Measurements from ENCODE around the gene PNPLA1. TPM values are rescaled to one million over a fixed set of nuclear protein-coding genes. Genes with fewer than 3 reads are reported as not detected.
A peak's percentile ranks its signal among the peaks of the same experiment; 100 is the strongest.

The PNPLA1 gene
- total RNA-seq, 1 experiment from 2014 or later: 0.17 TPM

DNA sequence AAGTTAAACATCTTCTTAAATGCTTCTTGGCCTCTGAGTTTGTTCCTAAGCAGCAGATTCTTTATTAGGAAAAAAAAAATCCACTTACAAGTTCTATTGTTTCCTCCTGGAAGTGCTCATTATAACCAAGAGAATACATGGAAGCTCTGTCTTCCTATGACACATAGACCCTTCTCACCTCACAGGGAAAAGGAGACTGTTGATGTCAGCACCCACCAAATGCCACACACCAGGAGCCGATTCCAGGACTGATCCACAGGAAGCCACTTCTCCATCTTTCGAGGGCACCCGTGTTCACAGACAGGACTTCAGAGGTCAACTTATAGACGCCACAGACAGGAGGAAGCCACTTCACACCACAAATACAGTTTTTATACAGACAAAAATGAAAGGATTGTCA is 80.2 kb downstream of the PNPLA1 start:
- peaks cover 28% of the 10 kb centered on the region for H3K4me1 ChIP-seq (replicated peaks; ENCODE audit: insufficient read depth)
- ChIA-PET POLR2A (ENCODE audit: unreplicated experiment) (interaction anchor here (0.6 kb wide), 1 partner anchor 227 kb away, joined by 3 read pairs; no protein-coding TSS in a partner anchor), CTCF (interaction anchor here (1.0 kb wide), 1 partner anchor 9 kb away, joined by 6 read pairs; no protein-coding TSS in a partner anchor)
- peak overlapping the region; percentile 52 for H3K4me2 ChIP-seq
- H3K36me3 ChIP-seq (ENCODE audit: low read depth): no peaks in the 10 kb centered on the region
- no peak overlapping the region for H2AFZ ChIP-seq
- BruUV-seq (replicated peaks): no TSS peak
- intact Hi-C loops (cut with micrococcal nuclease; ENCODE audit: unreplicated experiment): no loop called here
- TF ChIP-seq EZH2 (IDR thresholded peaks at IDR 0.05; ENCODE audit: low read depth): no peak
- no peak for TF ChIP-seq CTCF (conservative IDR thresholded peaks at IDR 0.05)
- peaks cover 11% of the 10 kb centered on the region for H3F3A ChIP-seq (ENCODE audit: insufficient read depth, low read depth)
- H3K79me2 ChIP-seq (ENCODE audit: low read depth): no peaks in the 10 kb centered on the region
- H3K9me3 ChIP-seq (ENCODE audit: insufficient read depth, low read depth): peaks cover 3% of the 10 kb centered on the region; the same call in 1 of the 2 replicates
- no peaks in the 10 kb centered on the region for H3K9me2 ChIP-seq (ENCODE audit: insufficient read depth)
- H3K27me3 ChIP-seq (ENCODE audit: insufficient read depth, low read depth): no peaks in the 10 kb centered on the region
- no peak for DNase-seq
- H4K20me1 ChIP-seq (ENCODE audit: insufficient read depth): no peaks in the 10 kb centered on the region
- no peak overlapping the region for H3K4me3 ChIP-seq
- H3K27ac ChIP-seq: peak overlapping the region; percentile 32; the same call in 1 of the 2 replicates

GRCh38 chr6:36350681-36351571 is 81.1 kb downstream of the PNPLA1 start:
- H3F3A ChIP-seq (ENCODE audit: insufficient read depth, low read depth): peaks cover 11% of the 10 kb centered on the region
- BruUV-seq (replicated peaks): no TSS peak
- H3K27me3 ChIP-seq (ENCODE audit: insufficient read depth, low read depth): no peaks in the 10 kb centered on the region
- H3K9me2 ChIP-seq (ENCODE audit: insufficient read depth): no peaks in the 10 kb centered on the region
- H2AFZ ChIP-seq: no peak overlapping the region
- peak overlapping the region; percentile 52 for H3K4me2 ChIP-seq
- no peaks in the 10 kb centered on the region for H4K20me1 ChIP-seq (ENCODE audit: insufficient read depth)
- TF ChIP-seq CTCF (conservative IDR thresholded peaks at IDR 0.05) (no peak), EZH2 (IDR thresholded peaks at IDR 0.05; ENCODE audit: low read depth) (no peak)
- ChIA-PET POLR2A (ENCODE audit: unreplicated experiment) (interaction anchor here (0.6 to 0.7 kb wide), 3 partner anchors 140 to 226 kb away, joined by 3 to 5 read pairs (median 5); no protein-coding TSS in a partner anchor), CTCF (interaction anchor here (1.0 kb wide), 1 partner anchor 10 kb away, joined by 6 read pairs; no protein-coding TSS in a partner anchor)
- peaks cover 28% of the 10 kb centered on the region for H3K4me1 ChIP-seq (replicated peaks; ENCODE audit: insufficient read depth)
- no peak overlapping the region for H3K4me3 ChIP-seq
- peak; percentile 49 to 80 for DNase-seq
- peak overlapping the region; percentile 32; the same call in 1 of the 2 replicates for H3K27ac ChIP-seq
- intact Hi-C loops (cut with micrococcal nuclease; ENCODE audit: unreplicated experiment): no loop called here
- peaks cover 3% of the 10 kb centered on the region; the same call in 1 of the 2 replicates for H3K9me3 ChIP-seq (ENCODE audit: insufficient read depth, low read depth)
- H3K79me2 ChIP-seq (ENCODE audit: low read depth): no peaks in the 10 kb centered on the region
- no peaks in the 10 kb centered on the region for H3K36me3 ChIP-seq (ENCODE audit: low read depth)

GRCh38 chr6:36352477-36353157 is 82.8 kb downstream of the PNPLA1 start:
- peaks cover 28% of the 10 kb centered on the region for H3K4me1 ChIP-seq (replicated peaks; ENCODE audit: insufficient read depth)
- H3K79me2 ChIP-seq (ENCODE audit: low read depth): no peaks in the 10 kb centered on the region
- H2AFZ ChIP-seq: no peak overlapping the region
- H3K36me3 ChIP-seq (ENCODE audit: low read depth): no peaks in the 10 kb centered on the region
- peaks cover 11% of the 10 kb centered on the region for H3F3A ChIP-seq (ENCODE audit: insufficient read depth, low read depth)
- intact Hi-C loops (cut with micrococcal nuclease; ENCODE audit: unreplicated experiment): no loop called here
- no peak overlapping the region for H3K4me3 ChIP-seq
- no peak overlapping the region for H3K4me2 ChIP-seq
- no peak overlapping the region for H3K27ac ChIP-seq
- H4K20me1 ChIP-seq (ENCODE audit: insufficient read depth): no peaks in the 10 kb centered on the region
- H3K9me2 ChIP-seq (ENCODE audit: insufficient read depth): no peaks in the 10 kb centered on the region
- H3K27me3 ChIP-seq (ENCODE audit: insufficient read depth, low read depth): no peaks in the 10 kb centered on the region
- ChIA-PET CTCF (no interaction called here), POLR2A (ENCODE audit: unreplicated experiment) (no interaction called here)
- TF ChIP-seq EZH2 (IDR thresholded peaks at IDR 0.05; ENCODE audit: low read depth) (no peak), CTCF (conservative IDR thresholded peaks at IDR 0.05) (no peak)
- DNase-seq: no peak
- no TSS peak for BruUV-seq (replicated peaks)
- H3K9me3 ChIP-seq (ENCODE audit: insufficient read depth, low read depth): peaks cover 3% of the 10 kb centered on the region; the same call in 1 of the 2 replicates
